TTC549 (cell line): ENCODE results near the gene PPP1R13L.
"Not testable (repeated sequence)": the region's sequence is repeated elsewhere in the genome, so short reads cannot be mapped to it uniquely, and the experiment has no call there.

ENCODE experiments used
- FAIRE-seq: peaks from 2 replicates; lab custom pipeline; 2012; peaks lifted over from hg19 to GRCh38; lab: Jason Lieb, UNC

PPP1R13L gene

DNA sequence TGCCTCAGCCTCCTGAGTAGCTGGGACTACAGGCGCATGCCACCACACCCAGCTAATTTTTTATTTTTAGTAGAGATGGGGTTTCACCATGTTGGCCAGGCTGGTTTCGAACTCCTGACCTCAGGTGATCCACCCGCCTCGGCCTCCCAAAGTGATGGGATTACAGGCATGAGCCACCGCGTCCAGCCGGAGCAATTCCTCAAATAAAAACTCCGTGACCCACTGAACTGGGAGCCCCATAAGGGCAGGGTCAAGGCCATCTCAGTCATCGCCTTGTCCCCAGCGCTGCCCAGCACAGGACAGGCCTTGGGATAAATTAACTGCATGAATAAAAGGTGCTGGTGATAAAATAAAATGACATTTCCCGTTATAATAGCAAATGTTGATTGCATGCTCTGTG lies 25.0 kb upstream of the PPP1R13L start:
- not testable (repeated sequence) for FAIRE-seq

DNA sequence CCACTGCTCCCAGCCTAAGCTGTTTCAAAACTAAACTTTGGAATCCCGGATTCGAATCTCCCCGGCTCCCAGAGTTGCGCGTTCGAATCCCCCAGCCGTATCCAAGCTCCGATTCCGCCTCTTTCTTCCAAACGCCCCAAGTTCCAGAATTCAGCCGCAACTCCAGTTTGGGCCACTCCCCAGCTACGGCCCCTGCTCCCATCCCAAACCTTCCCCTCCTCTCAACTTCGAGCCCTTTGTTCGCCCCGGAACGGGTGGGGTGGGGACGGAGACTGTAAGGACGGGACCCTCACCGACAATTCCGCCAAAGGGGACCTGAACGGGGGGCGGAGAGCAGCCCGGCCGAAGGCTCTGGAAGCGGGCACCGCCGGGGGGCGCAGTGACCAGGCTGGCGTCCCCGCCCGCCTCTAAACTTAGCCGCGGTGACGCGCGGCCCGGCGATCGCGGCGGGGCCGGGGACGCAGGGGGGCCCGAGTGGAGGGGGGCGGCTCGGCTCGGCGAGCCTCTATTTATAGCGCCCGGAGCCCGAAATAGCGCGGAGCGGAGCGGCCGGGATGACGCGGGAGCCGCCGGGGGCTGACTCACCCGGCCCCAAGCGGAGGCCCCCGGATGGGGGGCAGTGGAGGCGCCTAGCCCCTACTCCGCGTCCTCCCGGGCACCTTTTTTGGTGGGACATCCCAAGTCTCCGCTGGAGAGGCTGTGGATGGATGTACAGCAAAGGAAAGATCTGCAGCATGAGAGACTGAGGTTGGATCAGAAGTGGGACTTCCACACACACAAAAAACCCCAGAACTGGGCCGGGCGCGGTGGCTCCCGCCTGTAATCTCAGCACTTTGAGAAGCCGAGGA lies 23.7 kb upstream of the PPP1R13L start:
- FAIRE-seq = no peak

DNA sequence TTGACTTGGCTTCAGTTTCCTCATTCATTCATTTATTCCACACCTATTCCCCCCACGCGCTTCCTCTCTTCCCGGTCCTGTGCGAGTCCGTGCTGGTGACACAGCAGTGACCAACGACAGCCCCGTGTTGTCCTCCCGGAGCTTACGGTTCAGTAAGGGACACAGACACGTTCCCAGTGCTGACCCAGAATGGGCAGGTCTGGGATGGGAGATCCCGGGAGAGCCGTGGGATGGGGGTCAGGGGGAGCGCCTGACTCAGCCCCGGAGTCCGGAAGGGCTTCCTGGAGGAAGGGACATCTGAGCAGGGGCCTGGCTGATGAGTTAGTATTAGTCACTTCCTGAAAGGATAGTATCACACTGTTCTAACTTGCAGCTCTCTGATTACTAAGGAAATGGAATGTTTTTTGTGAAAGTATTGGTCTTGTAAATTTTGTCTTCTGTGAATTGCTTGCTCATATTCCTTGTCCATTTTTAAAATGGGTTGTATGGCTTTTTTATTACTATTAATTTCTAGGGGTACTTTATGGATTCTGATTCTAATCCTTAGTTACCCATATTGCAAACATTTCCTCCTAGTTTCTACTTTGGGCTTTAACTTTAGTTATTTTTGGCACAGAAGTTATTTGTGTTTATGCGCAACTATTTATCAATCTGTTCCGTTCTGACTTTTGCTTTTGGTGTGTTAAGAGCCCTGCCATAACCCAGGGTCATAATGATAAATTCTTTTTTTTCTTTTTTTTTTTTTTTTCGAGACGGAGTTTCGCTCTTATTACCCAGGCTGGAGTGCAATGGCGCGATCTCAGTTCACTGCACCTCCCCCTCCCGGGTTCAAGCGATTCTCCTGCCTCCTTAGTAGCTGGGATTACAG lies 19.6 kb upstream of the PPP1R13L start:
- peak; percentile 9 for FAIRE-seq

DNA sequence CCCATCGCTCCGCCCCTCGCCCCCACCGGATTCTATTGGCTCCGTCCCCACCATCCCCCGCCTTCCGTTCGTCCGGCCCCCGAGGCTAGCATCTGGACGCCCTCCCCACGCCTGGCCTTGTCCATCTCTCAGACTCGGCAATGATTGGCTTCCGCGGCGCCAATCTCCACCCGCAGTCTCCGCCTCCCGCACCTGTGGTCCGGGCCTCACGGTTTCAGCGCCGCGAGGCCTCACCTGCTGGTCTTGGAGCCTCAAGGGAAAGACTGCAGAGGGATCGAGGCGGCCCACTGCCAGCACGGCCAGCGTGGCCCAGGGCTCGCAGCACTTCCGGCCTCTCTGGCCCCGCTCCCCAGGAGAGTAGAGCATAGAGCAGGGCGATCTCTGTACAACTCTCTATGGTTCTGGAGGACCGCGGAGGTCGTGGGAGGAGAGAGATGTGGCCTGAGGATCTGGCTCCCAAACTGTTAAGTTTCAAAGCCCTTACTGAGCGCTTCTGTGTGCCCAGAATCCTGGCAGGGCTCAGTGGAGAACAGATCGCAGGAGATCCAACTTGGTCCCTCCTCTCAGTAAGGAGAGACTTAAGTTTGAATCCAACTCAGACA lies 18.8 kb upstream of the PPP1R13L start, which contains the start of gene ERCC1:
Gene ERCC1, minus strand, starts transcription at position 329 of the 602 bp plus-strand sequence. CDS start 543 bp downstream, outside the sequence.
- no peak for FAIRE-seq

DNA sequence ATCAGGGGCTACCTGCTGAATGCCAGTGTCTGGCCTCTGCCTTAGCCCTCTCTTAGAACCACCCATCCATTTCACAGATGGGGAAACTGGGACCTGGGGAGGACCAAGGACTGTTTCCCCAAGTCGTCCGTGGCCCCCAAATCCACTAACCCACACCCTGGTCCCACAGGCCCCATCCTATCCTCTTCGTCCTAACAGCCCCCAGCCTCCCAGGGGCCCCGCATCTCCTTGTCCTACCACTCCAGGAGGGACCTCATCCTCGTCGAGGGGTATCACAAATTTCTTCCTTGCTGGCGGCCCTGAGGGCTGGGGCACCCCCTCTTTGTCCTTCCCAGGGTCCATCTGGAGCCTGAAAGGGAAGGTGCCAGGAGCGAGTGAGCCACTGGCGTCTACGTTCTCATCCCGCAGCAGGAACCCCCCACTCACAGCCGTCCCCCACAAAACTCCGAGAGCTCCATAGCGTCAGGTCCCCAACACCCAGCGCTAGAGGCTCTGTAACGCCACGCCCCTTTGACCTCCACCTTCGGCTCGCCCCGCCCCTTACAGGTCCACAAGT lies 18.2 kb upstream of the PPP1R13L start:
- no peak for FAIRE-seq

DNA sequence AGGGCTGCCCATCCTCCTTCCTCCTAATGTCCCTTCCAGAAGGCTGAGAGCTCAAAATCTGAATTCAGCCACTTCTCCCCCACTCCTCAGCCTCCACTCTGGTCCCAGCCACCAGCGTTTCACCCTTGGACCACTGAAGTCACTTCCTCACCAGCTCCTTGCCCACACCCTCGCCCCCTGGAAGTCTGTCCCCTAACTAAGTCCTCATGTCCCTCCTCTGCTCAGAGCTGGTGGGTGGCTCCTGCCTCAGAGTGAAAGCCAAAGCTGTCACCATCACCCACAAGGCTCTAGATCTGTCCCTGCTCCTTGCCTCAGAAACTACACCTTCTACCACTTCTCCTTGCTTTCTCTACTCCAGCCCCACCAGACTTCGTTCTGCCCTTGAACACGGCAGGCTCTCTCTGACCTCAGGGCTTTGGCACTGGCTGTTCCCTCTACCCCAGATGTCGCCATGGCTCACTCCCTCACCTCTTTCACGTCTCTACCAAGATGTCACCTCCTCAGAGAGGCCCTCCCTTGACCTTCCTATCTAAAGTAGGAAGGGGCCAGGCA lies 17.2 kb upstream of the PPP1R13L start:
- FAIRE-seq = no peak

DNA sequence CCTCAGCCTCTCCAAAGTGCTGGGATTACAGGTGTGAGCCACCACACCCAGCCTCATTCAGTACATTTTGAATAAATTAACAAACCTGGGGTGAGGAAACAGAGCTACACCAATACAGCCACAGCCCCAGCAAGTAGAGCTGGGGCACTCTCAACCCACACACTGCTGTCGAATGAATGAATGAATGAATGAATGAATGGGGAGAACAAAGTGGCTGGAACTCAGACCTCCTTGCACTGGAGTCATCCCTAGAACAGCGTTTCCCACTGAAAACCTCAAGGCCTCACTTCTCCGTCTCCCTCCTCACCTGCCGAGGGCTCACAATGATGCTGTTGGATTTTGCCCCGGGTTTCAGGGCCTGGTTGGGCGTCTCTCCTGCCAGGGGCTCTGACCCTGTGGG lies 16.0 kb upstream of the PPP1R13L start:
- no peak for FAIRE-seq

DNA sequence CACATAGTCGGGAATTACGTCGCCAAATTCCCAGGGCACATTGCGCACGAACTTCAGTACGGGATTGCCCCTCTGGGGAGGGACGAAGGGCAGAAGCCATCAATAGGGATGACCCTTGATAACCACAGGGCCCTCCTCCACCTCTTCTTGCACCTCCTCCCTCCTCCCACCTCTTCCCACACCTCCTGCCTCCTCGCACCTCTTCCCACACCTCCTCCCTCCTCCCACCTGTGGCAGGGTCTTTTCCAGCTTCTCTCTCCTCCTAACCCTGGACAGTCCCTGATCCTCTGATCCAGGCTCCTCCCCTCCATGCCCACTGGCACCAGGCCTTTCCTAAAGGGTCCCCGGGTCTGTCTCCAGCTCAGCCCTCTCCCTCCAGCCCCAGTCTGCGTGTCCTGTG lies 15.5 kb upstream of the PPP1R13L start:
- FAIRE-seq = no peak

DNA sequence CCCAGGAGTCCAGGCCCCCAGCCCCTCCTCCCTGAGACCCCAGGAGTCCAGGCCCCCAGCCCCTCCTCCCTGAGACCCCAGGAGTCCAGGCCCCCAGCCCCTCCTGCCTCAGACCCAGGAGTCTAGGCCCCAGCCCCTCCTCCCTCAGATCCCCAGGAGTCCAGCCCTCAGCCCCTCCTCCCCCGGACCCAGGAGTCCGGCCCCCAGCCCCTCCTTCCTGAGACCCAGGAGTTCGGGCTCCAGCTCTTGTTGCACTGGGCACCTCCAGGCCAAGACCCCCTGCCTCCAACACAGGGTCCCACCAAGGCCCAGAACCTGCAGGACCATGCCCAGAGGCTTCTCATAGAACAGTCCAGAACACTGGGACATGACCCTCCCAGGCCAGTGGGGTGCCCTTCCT lies 15.0 kb upstream of the PPP1R13L start:
- FAIRE-seq = no peak

DNA sequence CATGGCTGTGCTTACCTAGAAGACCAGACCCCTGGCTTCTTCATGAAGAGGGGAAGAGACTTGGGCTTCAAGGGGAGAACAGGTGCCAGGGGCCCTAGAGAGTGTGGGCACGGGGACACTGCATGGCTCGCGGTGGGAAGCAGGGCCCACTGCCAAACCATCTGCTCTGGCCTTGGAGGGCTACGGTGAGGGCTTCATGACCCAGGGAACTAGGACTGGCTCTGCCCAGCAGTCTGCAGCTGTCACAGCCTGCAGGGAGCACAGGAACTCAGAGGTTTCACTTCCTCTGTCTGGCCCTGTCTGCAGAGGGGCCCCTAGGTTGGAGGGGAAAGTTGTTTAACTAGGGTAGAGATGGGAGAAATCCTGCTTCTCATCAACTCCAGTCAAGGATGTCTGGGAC lies 14.5 kb upstream of the PPP1R13L start:
- no peak for FAIRE-seq

DNA sequence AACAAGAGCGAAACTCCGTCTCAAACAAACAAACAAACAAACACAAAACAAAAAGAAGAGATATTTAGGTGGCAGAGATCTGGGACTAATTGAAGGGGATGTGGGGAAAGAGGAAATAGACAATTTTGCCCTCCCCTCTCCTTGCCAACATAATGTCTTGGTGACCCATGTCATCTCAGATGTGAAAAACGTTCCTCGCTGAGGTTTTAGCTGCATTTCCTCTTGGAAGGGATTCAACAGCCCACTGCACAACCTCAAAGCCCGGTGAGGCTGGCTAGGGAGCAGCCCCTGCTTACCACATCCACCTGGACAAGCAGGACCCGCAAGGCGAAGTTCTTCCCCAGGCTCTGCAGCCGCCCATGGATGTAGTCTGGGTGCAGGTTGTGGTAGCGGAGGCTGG lies 13.9 kb upstream of the PPP1R13L start:
- no peak for FAIRE-seq

DNA sequence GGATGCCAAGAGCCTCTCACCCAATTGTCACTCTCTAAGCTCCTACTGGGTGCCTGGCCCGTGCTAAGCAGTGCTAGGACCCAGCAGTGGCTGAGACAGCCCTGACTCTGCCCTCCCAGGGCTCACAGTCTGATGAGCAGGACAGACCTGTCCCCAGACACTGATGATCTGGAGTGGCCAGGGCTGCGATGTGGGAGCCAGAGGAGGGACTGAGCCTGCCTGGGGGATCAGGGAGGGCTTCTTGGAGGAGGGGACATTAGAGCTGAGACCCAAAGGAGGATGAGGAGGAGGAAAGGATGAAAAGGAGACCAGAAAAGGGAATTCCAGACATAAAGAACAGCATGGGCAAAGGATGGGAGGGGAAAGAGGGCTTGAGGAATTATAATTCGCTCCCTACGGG lies 12.3 kb upstream of the PPP1R13L start:
- no peak for FAIRE-seq

DNA sequence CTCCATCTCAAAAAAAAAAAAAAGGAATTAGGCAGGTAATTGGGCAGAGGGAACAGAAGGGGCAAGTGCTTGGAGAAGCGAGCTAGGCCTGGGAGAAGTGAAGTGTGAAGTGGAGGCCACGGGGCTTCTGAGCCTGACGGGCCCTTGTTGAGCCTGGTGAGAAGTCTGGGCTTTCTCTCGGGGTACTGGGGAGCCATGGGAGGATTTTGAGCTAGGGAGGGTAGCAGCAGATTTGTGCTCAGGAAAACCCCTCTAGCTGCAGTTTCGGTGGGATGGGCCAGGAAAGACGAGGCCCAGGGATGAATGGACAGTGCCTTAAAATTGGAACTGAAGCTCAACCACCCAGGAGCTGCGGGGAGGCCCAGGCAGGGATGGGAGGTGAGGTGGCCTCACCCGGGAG lies 9.6 kb upstream of the PPP1R13L start:
- no peak for FAIRE-seq

DNA sequence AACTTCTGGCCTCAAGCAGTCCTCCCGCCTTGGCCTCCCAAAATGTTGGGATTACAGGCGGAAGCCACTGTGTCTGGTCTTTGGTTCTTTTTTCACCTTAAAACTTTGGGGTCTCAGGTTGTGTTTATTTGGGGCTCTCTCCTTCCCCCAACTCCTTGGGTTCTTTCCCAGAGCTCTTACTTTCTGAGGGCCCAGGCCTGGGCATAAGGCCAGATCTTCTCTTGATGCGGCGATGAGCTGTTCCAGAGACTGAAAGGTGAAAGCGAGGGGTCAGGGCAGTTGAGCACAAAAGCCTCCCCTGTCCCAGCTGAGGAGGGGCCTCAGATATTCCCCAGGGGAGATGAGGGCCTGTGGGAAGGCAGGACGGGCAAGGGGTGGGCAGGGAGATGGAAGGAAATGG lies 8.6 kb upstream of the PPP1R13L start:
- FAIRE-seq = no peak

DNA sequence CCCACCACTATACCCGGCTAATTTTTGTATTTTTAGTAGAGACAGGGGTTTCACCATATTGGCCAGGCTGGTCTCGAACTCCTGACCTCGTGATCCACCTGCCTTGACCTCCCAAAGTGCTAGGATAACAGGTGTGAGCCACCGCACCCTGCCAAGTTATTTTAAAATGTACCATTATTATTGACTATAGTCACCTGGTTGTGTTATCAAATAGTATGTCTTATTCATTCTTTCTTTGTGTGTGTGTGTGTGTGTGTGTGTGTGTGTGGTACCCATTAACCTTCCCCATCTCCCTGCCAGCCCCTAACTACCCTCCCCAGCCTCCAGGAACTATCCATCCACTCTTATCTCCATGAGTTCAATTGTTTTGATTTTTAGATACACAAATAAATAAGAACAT lies 5.5 kb upstream of the PPP1R13L start:
- FAIRE-seq = not testable (repeated sequence)

DNA sequence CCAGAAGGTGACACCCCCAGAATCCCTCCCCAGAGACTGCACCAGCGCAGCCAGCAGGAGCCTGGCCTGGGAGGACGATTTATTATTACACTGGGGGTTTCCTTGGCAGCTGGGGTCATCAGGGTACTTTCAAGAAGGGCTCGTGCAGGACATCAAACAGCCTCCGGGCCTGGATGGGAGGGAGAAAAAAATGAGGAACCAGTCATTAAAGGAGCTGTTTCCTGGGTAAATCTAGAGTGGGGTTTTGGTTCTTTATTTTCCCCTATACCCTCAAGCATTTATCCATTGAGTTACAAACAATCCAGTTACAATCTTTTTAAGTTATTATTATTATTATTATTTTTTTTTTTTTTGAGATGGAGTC lies 4.7 kb upstream of the PPP1R13L start:
- no peak for FAIRE-seq

DNA sequence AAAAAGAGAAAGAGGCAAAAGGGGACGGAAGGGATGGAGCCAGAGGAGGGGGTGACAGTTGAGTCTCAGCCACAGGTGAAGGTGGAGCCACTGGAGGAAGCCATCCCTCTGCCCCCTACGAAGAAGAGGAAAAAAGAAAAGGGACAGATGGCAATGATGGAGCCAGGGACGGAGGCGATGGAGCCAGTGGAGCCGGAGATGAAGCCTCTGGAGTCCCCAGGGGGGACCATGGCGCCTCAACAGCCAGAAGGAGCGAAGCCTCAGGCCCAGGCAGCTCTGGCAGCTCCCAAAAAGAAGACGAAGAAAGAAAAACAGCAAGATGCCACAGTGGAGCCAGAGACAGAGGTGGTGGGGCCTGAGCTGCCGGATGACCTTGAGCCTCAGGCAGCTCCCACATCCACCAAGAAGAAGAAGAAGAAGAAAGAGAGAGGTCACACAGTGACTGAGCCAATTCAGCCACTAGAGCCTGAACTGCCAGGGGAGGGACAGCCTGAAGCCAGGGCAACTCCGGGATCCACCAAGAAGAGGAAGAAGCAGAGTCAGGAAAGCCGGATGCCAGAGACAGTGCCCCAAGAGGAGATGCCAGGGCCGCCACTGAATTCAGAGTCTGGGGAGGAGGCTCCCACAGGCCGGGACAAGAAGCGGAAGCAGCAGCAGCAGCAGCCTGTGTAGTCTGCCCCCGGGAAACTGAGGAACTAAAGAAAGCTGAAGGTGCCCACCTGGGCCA lies 4.1 kb upstream of the PPP1R13L start:
- no peak for FAIRE-seq

DNA sequence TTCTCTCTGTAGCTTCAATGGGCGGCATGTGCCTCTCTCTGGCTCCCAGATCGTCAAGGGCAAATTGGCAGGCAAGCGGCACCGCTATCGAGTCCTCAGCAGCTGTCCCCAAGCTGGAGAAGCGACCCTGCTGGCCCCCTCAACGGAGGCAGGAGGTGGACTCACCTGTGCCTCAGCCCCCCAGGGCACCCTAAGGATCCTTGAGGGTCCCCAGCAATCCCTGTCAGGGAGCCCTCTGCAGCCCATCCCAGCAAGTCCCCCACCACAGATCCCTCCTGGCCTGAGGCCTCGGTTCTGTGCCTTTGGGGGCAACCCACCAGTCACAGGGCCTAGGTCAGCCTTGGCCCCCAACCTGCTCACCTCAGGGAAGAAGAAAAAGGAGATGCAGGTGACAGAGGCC lies 3.3 kb upstream of the PPP1R13L start:
- FAIRE-seq = no peak

DNA sequence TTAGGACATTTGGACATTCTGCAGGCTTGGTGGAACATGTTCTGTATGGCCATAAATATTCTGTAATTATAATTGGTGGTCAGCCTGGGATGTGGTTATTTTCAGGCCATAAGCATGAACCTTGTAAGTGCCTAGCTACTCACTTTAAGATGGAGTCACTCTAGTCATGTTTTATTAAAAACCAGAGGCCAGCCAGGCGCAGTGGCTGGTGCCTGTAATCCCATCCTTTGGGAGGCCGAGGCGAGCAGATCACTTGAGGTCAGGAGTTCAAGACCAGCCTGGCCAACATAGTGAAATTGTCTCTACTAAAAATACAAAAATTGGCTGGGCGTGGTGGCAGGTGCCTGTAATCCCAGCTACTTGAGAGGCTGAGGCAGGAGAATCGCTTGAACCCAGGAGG lies 2.7 kb upstream of the PPP1R13L start:
- FAIRE-seq = not testable (repeated sequence)

DNA sequence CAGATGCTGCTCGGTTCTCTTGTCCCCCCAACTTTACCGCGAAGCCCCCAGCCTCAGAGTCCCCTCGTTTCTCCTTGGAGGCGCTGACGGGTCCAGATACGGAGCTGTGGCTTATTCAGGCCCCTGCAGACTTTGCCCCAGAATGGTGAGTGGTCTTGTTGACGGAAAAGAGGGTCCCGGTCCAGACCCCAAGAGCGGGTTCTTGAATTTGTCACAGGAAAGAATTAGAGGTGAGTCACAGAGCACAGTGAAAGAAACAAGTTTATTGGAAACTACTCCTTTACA lies 2.2 kb upstream of the PPP1R13L start:
- FAIRE-seq = no peak

DNA sequence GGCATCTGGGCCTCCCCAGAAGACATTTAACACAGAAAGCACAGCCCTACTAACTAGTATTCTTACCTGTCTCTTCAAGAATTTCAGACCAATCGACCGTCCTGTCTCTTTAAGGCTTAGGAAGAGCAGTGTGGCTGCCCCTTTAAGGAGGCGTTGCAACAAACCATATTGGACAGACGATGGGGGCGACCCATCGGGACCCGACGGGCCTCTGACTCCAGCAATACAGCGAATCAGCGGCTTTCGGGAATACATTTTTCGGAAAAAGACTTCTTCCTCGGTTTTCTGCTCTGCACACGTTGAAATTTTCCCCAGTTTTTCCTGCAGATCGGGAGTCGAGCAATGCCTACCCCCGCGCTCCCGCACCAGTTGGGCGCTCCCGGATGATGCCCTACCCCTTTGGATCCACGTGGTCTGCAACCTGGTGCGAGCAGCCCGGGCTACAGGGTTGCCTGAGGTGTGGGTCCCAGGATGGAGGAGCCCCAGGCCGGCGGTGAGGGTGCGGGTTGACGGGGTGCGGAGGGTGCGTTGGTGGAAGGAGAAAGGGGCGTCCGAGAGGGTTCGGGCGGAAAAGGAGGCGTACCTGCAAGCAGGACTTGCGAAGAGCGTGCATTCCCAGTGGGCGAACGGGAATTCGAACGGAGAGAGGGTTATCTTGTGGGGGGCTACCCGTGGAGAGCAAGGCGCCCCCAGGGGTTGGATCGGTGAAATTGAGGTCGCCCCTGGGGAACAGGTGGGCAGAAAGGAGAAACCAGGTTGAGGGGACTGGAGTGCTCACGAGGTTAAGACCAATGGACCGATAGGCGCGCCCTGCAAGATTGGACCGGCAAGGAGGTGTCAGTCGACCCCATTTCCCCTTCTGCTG lies 1.6 kb upstream of the PPP1R13L start, which contains the start of gene POLR1G:
Gene POLR1G, plus strand, starts transcription at position 419 of the 865 bp plus-strand sequence. Its CDS starts 53 bp downstream, at position 472.
- no peak for FAIRE-seq
